SK-N-SH (cell line): ENCODE data around the gene MAP3K2. TPM values are rescaled to one million over a fixed set of nuclear protein-coding genes. Genes with fewer than 3 reads are reported as not detected.

Source experiments
- CTCF ChIA-PET: fragments of 300-600, 350-600 bp; formaldehyde crosslinking; extraction: SDS; loops from one replicate; lab custom pipeline; 2021; lab: Yijun Ruan, JAX
- POLR2A ChIA-PET: fragments of 350-600 bp; sonication (Branson Sonifier 250); formaldehyde crosslinking; extraction: SDS; loops from one replicate; lab custom pipeline; 2020; ENCODE audit warnings: antibody characterized with exemption, inconsistent platforms; lab: Yijun Ruan, JAX
- DNase-seq: peaks from one replicate; pipeline ENCODE4 v3.0.0; 2012
- H2AFZ ChIP-seq: fragments of 200-600 bp; sonication (generic); 2 replicates; pipeline ENCODE4 v1.8.1; 2016; ENCODE audit warnings: antibody characterized with exemption, mild to moderate bottlenecking, low read depth
- H3F3A ChIP-seq: fragments of 200-600 bp; sonication (generic); replicated peaks from 2 replicates; pipeline ENCODE3; 2016; ENCODE audit warnings: antibody characterized with exemption, mild to moderate bottlenecking; ENCODE audit not compliant: insufficient read depth
- H3K27ac ChIP-seq, 2 experiments: fragments of 200-500 bp in 1 of 2; fragments of 200-600 bp in 1 of 2; sonication (Bioruptor generic) in 1 of 2; sonication (generic), shearing (Covaris generic) in 1 of 2; 2 replicates each; pipeline versions ENCODE4 v1.5.1 to v1.6.1; 2014 to 2016; ENCODE audit warnings: low read depth in 2 of 2, inconsistent platforms in 1 of 2, low read length in 1 of 2, mild to moderate bottlenecking in 1 of 2, mixed read lengths in 1 of 2
- H3K27me3 ChIP-seq: fragments of 200-600 bp; sonication (generic), shearing (Covaris generic); 2 replicates; pipeline ENCODE4 v1.6.1; 2016; ENCODE audit warnings: mixed run types; ENCODE audit not compliant: insufficient read depth
- H3K36me3 ChIP-seq, 2 experiments: fragments of 200-500 bp in 1 of 2; fragments of 200-600 bp in 1 of 2; sonication (Bioruptor generic) in 1 of 2; sonication (generic) in 1 of 2; replicated peaks in 1 of 2; 2 replicates each; pipeline versions ENCODE3 to v1.5.1; 2014 to 2016; ENCODE audit warnings: low read length in 1 of 2, mild to moderate bottlenecking in 1 of 2; ENCODE audit not compliant: insufficient read depth in 2 of 2, control insufficient read depth in 1 of 2
- H3K4me1 ChIP-seq, 2 experiments: fragments of 200-500 bp in 1 of 2; fragments of 200-600 bp in 1 of 2; sonication (Bioruptor generic) in 1 of 2; sonication (generic), shearing (Covaris generic) in 1 of 2; 2 replicates each; pipeline versions ENCODE4 v1.5.1 to v1.6.1; 2014 to 2016; ENCODE audit warnings: low read depth in 1 of 2, low read length in 1 of 2, mixed run types in 1 of 2; ENCODE audit not compliant: insufficient read depth in 2 of 2, control insufficient read depth in 1 of 2
- H3K4me2 ChIP-seq: fragments of 200-600 bp; sonication (generic), shearing (Covaris generic); 2 replicates; pipeline ENCODE4 v1.6.1; 2017; ENCODE audit warnings: mixed run types
- H3K4me3 ChIP-seq, 2 experiments: fragments of 200-500 bp in 1 of 2; fragments of 200-600 bp in 1 of 2; sonication (Bioruptor generic) in 1 of 2; sonication (generic), shearing (Covaris generic) in 1 of 2; 2 replicates each; pipeline versions ENCODE4 v1.5.1 to v1.8.1; 2014 to 2016; ENCODE audit warnings: low read depth in 2 of 2, inconsistent platforms in 1 of 2, low read length in 1 of 2, mild to moderate bottlenecking in 1 of 2, mixed read lengths in 1 of 2, moderate library complexity in 1 of 2
- H3K79me2 ChIP-seq: fragments of 200-600 bp; sonication (generic); 2 replicates; pipeline ENCODE4 v1.8.1; 2017; ENCODE audit warnings: mild to moderate bottlenecking; ENCODE audit not compliant: insufficient read depth
- H3K9ac ChIP-seq: fragments of 200-600 bp; sonication (generic); 2 replicates; pipeline ENCODE4 v1.6.1; 2017; ENCODE audit warnings: mixed run types
- H3K9me2 ChIP-seq: fragments of 200-600 bp; sonication (generic); 2 replicates; pipeline ENCODE4 v1.6.1; 2017; ENCODE audit warnings: mixed run types
- H3K9me3 ChIP-seq: fragments of 200-600 bp; sonication (generic); 2 replicates; pipeline ENCODE4 v1.6.1; 2017; ENCODE audit warnings: mixed run types, mild to moderate bottlenecking, moderate library complexity
- H4K20me1 ChIP-seq: fragments of 200-600 bp; sonication (generic); 2 replicates; pipeline ENCODE4 v1.6.1; 2017; ENCODE audit warnings: mild to moderate bottlenecking, mixed run types; ENCODE audit not compliant: insufficient read depth
- EP300 ChIP-seq, 2 experiments: IDR thresholded peaks; 2 replicates each; pipeline versions ENCODE4 v1.4.0 to v1.6.1; 2012; ENCODE audit warnings: borderline replicate concordance in 1 of 2, low read depth in 1 of 2, low read length in 1 of 2
- FOSL2 ChIP-seq: IDR thresholded peaks from 2 replicates; pipeline ENCODE4 v1.4.0; 2012; ENCODE audit warnings: low read depth, mild to moderate bottlenecking, moderate library complexity, borderline replicate concordance
- FOXJ3 ChIP-seq: sonication (generic); formaldehyde crosslinking; IDR thresholded peaks from 2 replicates; pipeline ENCODE4 v1.5.1; 2020; ENCODE audit warnings: mild to moderate bottlenecking, missing genetic modification reagents
- GATA2 ChIP-seq: sonication (generic); formaldehyde crosslinking; IDR thresholded peaks from 2 replicates; pipeline ENCODE4 v1.5.0; 2020; ENCODE audit warnings: mild to moderate bottlenecking, missing genetic modification reagents
- MAX ChIP-seq: IDR thresholded peaks from 2 replicates; pipeline ENCODE4 v1.4.0; 2012; ENCODE audit warnings: low read depth
- NRF1 ChIP-seq: IDR thresholded peaks from 2 replicates; pipeline ENCODE4 v1.6.1; 2012; ENCODE audit warnings: low read depth, mild to moderate bottlenecking, low read length
- PBX3 ChIP-seq: IDR thresholded peaks from 2 replicates; pipeline ENCODE4; 2012
- POLR2AphosphoS5 ChIP-seq: IDR thresholded peaks from 2 replicates; pipeline ENCODE4 v1.6.1; 2012; ENCODE audit warnings: low read depth, low read length
- REST ChIP-seq: IDR thresholded peaks from 2 replicates; pipeline ENCODE4 v1.6.1; 2012; ENCODE audit warnings: mild to moderate bottlenecking, low read depth, low read length, moderate library complexity
- SIN3A ChIP-seq: IDR thresholded peaks from 2 replicates; pipeline ENCODE4 v1.6.1; 2012; ENCODE audit warnings: low read depth, mild to moderate bottlenecking, low read length, moderate library complexity, borderline replicate concordance
- SMC3 ChIP-seq: IDR thresholded peaks from 2 replicates; pipeline ENCODE4 v1.6.1; 2012; ENCODE audit warnings: low read depth, low read length, improper control_type of control experiment
- TCF12 ChIP-seq: IDR thresholded peaks from 2 replicates; pipeline ENCODE4 v1.4.0; 2012
- USF1 ChIP-seq: IDR thresholded peaks from 2 replicates; pipeline ENCODE4 v1.4.0; 2012; ENCODE audit warnings: low read depth, borderline replicate concordance
- YY1 ChIP-seq: IDR thresholded peaks from 2 replicates; pipeline ENCODE4 v1.4.0; 2012; ENCODE audit warnings: low read depth, mild to moderate bottlenecking
- ZBTB33 ChIP-seq: IDR thresholded peaks from 2 replicates; pipeline ENCODE4 v1.4.0; 2012; ENCODE audit warnings: low read depth, borderline replicate concordance
- WGBS: methylation state at CpG from one replicate; pipeline ENCODE4 v1.1.6; 2017; ENCODE audit warnings: low lambda C conversion rate; 5-methylcytosine and 5-hydroxymethylcytosine counted together
- polyA plus RNA-seq, 3 experiments: library from polyadenylated mRNA; depleted of rRNA; stranded (reverse); fragments of >200 nt; gene quantifications; 2 replicates each; pipeline ENCODE4 v1.2.3, GENCODE V29; 2012

MAP3K2 gene
- polyA plus RNA-seq, 1 of the 3 experiments (the other 2 are of a cell fraction): 2.7 TPM

- TF ChIP-seq ZBTB33 (no peak), YY1 (no peak)
- TF ChIP-seq, all 33 proteins: peak for 0
These were observed 66.5 kb downstream of the MAP3K2 start (continued) for GRCh38 chr2:127321303-127321702.

- peaks cover 10% of the 10 kb centered on the region for H3F3A ChIP-seq
- no peak for TF ChIP-seq FOSL2
- no peak for TF ChIP-seq REST
- TF ChIP-seq POLR2AphosphoS5: no peak
- TF ChIP-seq TCF12: no peak
- no peak for TF ChIP-seq NRF1
- no peaks in the 10 kb centered on the region for H3K9me2 ChIP-seq
- no peaks in the 10 kb centered on the region for H3K4me1 ChIP-seq
- no peaks in the 10 kb centered on the region for H3K9me3 ChIP-seq
- no peaks in the 10 kb centered on the region for H4K20me1 ChIP-seq
- DNase-seq: no peak
- H3K4me3 ChIP-seq: no peak overlapping the region
- H2AFZ ChIP-seq: no peak overlapping the region
- WGBS: 97% methylated on average over 1 of the region's 1 CpG
- POLR2A ChIA-PET: no interaction called here
- peaks cover 5% of the 10 kb centered on the region for H3K79me2 ChIP-seq
- peaks cover 61 to 81% of the 10 kb centered on the region in 2 experiments for H3K36me3 ChIP-seq
- H3K9ac ChIP-seq: no peak overlapping the region
- no peak overlapping the region for H3K4me2 ChIP-seq
- CTCF ChIA-PET: interaction anchor here (9.4 kb wide), 1 partner anchor 159 kb away, joined by 121 read pairs; no protein-coding TSS in a partner anchor
- no peak overlapping the region for H3K27ac ChIP-seq
- H3K27me3 ChIP-seq: no peaks in the 10 kb centered on the region
These were observed 67.0 kb downstream of the MAP3K2 start for GRCh38 chr2:127320586-127321275.

GRCh38 chr2:127320067-127320466 is 67.7 kb downstream of the MAP3K2 start:
- ChIA-PET POLR2A (no interaction called here), CTCF (interaction anchor here (9.4 kb wide), 1 partner anchor 160 kb away, joined by 121 read pairs; no protein-coding TSS in a partner anchor)
- Histone ChIP-seq H3K4me3 (no peak overlapping the region), H4K20me1 (no peaks in the 10 kb centered on the region), H3K9ac (no peak overlapping the region), H2AFZ (no peak overlapping the region), H3K79me2 (peaks cover 4% of the 10 kb centered on the region), H3K9me2 (no peaks in the 10 kb centered on the region), H3K27ac (no peak overlapping the region), H3K36me3 (peaks cover 61 to 81% of the 10 kb centered on the region in 2 experiments), H3K4me1 (no peaks in the 10 kb centered on the region), H3K9me3 (no peaks in the 10 kb centered on the region), H3K27me3 (no peaks in the 10 kb centered on the region), H3F3A (peaks cover 10% of the 10 kb centered on the region), H3K4me2 (no peak overlapping the region)
- no peak for DNase-seq
- WGBS: 98% methylated on average over 1 of the region's 1 CpG
- no peak for TF ChIP-seq SMC3
- no peak for TF ChIP-seq FOSL2
- no peak for TF ChIP-seq EP300 (IDR thresholded peaks at IDR 0.05; ENCODE audit: borderline replicate concordance in 1 of 2, low read depth in 1 of 2, low read length in 1 of 2)
- TF ChIP-seq SIN3A: no peak
- TF ChIP-seq POLR2AphosphoS5: no peak
- no peak for TF ChIP-seq PBX3
- TF ChIP-seq USF1: no peak
- TF ChIP-seq MAX: no peak
- TF ChIP-seq GATA2 (CRISPR knock-in tag): no peak
- no peak for TF ChIP-seq FOXJ3 (CRISPR knock-in tag)
